Stimulated activated CD4-positive, alpha-beta T cell treated with anti-CD3 and anti-CD28 coated beads, Interleukin-15, amount 100 ng/mL, for 24 hours (primary cell): ENCODE measurements around the gene NFKBIE.

ENCODE experiments used
- DNase-seq: peaks from one replicate; pipeline ENCODE4 v3.0.0-alpha.2; 2020

The NFKBIE gene

GRCh38 chr6:44297063-44298038, 32.0 kb upstream of the NFKBIE start:
- peak; percentile 72 for DNase-seq

GRCh38 chr6:44294832-44295791, 29.8 kb upstream of the NFKBIE start:
- no peak for DNase-seq

- DNase-seq, result no peak
Observed at GRCh38 chr6:44292661-44293365, 27.5 kb upstream of the NFKBIE start.

DNA sequence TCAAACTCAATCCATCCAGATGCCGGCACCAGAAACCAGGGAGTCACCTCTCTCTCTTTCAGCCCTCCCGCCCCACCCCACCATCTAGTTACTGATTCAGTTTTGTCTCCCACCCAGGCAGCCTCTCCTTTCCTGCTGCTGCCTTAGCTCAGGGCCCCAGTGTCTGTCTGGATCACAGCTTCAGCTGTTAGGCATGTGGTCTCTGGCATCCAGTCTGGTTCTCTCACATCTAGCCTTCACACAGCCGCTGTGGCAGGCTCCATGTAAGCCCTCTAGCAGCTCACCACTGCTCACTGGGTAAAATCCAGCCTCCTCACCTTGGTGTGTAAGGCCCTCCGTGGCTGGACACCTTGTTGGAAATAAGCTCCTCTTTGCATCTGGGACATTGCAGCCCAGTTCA, 26.5 kb upstream of the NFKBIE start:
- no peak for DNase-seq

GRCh38 chr6:44289726-44290260, 24.4 kb upstream of the NFKBIE start:
- DNase-seq, result no peak

DNA sequence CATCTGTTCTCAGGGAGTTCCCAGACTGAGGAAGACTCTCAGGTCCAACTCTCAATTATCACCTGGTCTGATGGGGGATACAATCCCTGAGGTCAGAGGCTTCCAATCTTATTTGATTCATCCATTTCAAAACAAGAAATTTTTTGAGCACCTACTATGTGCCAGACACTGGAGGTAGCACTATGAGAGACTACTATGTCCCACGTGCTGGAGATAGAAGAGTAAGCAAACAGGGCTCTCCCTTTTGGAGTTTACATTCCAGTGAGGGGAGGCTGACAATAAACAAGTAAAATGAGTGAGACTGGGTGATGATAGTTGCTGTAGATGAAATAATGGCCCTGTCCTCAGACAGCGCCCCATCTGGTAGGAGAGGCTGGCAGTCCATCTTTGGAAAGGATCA, 21.4 kb upstream of the NFKBIE start:
- no peak for DNase-seq

GRCh38 chr6:44286285-44286565, 20.9 kb upstream of the NFKBIE start:
- DNase-seq, result no peak

GRCh38 chr6:44285552-44286284, 20.4 kb upstream of the NFKBIE start:
- DNase-seq, result no peak

- no peak for DNase-seq
Observed at GRCh38 chr6:44284867-44285266, 19.5 kb upstream of the NFKBIE start.

DNA sequence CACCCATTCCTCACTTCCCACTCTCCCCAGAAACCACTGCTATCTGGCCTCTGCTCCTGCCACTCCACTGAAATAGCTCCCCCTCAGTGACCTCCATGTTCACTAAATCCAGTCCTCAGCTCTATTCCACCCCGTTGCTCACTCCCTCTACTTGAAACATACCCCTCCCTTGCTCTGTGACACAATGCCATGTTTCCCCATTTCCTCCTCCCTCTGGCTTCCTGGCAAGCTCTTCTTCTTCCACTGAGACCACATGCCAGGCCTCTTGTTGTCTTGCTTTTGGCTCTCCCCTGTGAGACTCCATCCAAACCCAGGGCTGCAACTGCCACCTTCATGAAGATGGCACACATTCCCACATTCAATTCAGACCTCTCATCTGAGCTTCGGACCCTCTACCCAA, 18.8 kb upstream of the NFKBIE start:
- DNase-seq, result no peak

DNA sequence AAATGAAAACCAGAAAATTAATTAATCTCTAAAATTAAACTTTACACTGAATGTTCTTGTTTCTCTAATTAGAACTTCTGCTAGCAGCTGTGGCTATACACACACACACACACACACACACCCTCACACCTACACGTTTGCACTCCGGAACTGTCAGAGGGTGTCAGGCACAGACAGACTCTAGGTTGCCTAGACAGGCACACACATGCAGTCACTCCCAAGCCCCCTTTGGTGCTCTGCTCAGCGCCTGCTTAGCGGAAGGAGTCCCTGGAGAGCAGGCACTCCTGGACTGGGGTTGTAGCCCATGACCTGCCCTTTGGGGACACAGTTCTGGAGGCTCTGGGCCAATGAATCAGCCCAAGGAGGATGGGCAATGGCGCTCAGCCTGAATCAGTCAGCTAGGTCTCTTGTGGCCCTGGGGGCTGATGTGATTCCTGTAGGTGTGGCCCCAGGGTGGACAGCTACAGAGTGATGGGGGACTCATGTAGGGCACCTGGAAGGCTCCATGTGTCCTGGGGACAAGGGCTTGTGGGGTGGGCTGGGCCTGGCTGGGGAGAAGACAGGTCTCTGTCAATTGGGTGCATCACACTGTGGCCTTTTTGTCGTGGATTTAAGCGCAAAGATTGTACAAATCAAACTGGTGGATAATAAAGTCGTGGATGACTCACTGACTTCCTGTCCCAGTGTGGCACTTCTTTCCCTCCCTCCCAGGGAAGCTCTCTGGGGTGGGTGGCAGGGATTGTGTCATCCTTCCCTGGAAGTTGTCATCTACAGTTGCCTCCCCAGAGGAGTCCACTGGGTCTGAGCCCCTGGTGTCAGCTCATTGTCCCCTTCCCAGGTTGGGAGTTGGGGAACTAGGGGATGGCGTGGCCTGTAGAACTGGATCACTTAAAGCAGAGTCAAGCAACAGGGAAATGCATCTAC, 13.7 kb upstream of the NFKBIE start:
- no peak for DNase-seq

DNA sequence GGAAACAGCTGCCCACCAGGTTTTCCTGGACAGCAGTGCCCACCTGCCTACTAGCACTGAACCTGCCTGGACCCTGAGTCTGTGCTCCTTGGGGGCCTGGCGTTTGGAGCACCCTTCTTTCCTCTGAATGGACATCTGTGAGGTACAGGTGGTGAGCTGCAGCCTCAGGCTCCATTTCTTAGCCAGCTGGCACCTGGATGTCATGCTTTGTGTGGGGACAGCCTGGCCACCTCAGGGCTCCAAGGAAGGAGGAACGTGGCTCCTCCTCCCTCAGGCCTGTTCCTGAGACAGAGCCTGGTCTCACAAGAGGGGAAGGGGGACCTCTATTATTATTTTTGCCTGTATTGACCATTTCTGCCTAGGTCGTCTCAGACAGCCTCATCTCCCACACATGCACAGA, 13.0 kb upstream of the NFKBIE start:
- DNase-seq, result no peak

DNA sequence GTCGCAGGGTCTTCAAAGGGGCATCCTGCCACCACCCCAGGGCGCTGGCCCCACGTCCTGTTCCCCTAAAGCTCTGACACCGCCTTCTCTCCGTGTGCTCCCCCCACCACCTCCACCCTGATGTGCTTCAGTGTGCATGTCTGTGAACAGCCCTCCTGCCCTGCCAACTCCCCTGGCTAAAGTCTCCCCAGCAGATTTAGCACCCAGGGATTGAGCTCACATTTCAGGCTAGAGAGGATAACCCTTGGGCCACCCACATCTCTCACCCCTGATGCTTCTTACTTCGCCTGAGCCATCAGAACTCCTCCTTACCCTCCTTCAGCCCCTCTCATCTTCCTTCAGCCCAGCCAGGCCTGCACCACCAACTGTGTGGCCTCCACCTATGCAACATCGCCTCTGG, 12.4 kb upstream of the NFKBIE start:
- no peak for DNase-seq

- no peak for DNase-seq
Observed at GRCh38 chr6:44276667-44277640, 11.6 kb upstream of the NFKBIE start.

- peak; percentile 56 for DNase-seq
Observed at GRCh38 chr6:44275749-44276648, 10.6 kb upstream of the NFKBIE start.

DNA sequence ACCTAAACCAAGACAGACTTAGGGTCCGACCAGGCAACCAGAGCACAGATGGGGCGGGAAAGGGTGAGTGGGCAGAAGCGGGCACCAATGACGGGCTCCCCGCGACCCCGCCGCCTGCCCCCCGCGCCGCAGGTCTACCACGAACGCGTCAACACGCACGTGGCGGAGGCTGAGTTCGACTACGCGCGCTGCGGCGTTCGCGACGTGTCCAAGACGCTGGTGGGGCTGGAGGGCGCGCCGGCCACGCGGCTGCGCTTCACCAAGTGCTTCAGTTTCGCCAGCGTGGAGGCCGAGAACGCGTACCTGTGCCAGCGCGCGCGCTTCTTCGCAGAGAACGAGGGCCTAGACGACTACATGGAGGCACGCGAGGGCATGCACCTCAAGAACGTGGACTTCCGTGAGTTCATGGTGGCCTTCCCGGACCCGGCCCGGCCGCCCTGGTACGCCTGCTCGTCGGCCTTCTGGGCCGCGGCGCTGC, 10.0 kb upstream of the NFKBIE start:
- DNase-seq, result no peak

GRCh38 chr6:44273617-44274016, 8.3 kb upstream of the NFKBIE start:
- DNase-seq, result no peak

GRCh38 chr6:44272999-44273566, 7.7 kb upstream of the NFKBIE start:
- no peak for DNase-seq
